H9 (cell line): ENCODE data around the gene GTF3C1. TPM values are rescaled to one million over a fixed set of nuclear protein-coding genes. Genes with fewer than 3 reads are reported as not detected.

Source experiments
- DNase-seq: peaks from one replicate; pipeline ENCODE4 v3.0.0-alpha.2; 2017
- H2AFZ ChIP-seq: one replicate; pipeline ENCODE4 v1.6.1; 2013; ENCODE audit warnings: mild to moderate bottlenecking, low read length, control low read depth, moderate library complexity
- H2AK5ac ChIP-seq: 2 replicates; pipeline ENCODE4 v1.6.1; 2013; ENCODE audit warnings: low read length, control low read depth, mixed read lengths; ENCODE audit not compliant: insufficient read length
- H2BK120ac ChIP-seq: one replicate; pipeline ENCODE4 v1.6.1; 2013; ENCODE audit warnings: low read depth, mild to moderate bottlenecking, low read length, control low read depth, inconsistent platforms; ENCODE audit not compliant: poor library complexity, severe bottlenecking
- H2BK12ac ChIP-seq: 2 replicates; pipeline ENCODE4 v1.6.1; 2013; ENCODE audit warnings: low read length, control low read depth, mixed read lengths, low read depth; ENCODE audit not compliant: insufficient read length
- H2BK15ac ChIP-seq: 2 replicates; pipeline ENCODE4 v1.6.1; 2013; ENCODE audit warnings: low read depth, low read length, control low read depth
- H2BK20ac ChIP-seq: one replicate; pipeline ENCODE4 v1.6.1; 2013; ENCODE audit warnings: low read depth, mild to moderate bottlenecking, low read length, control low read depth, inconsistent platforms; ENCODE audit not compliant: poor library complexity, severe bottlenecking
- H2BK5ac ChIP-seq: 2 replicates; pipeline ENCODE4 v1.6.1; 2013; ENCODE audit warnings: low read length, control low read depth, mixed read lengths; ENCODE audit not compliant: insufficient read length
- H3K14ac ChIP-seq: 2 replicates; pipeline ENCODE4 v1.6.1; 2013; ENCODE audit warnings: low read length, control low read depth; ENCODE audit not compliant: insufficient read depth
- H3K18ac ChIP-seq: 2 replicates; pipeline ENCODE4 v1.6.1; 2013; ENCODE audit warnings: low read depth, mild to moderate bottlenecking, mixed read lengths, low read length, control low read depth; ENCODE audit not compliant: insufficient read length
- H3K23ac ChIP-seq: 2 replicates; pipeline ENCODE4 v1.6.1; 2013; ENCODE audit warnings: low read length, control low read depth, mixed read lengths, low read depth; ENCODE audit not compliant: insufficient read length
- H3K23me2 ChIP-seq: 2 replicates; pipeline ENCODE4 v1.6.1; 2013; ENCODE audit warnings: low read depth, mild to moderate bottlenecking, mixed read lengths, low read length, control low read depth; ENCODE audit not compliant: insufficient read length, poor library complexity, severe bottlenecking
- H3K27ac ChIP-seq: 2 replicates; pipeline ENCODE4 v1.5.1; 2013; ENCODE audit warnings: low read length, control low read depth, mixed read lengths, low read depth; ENCODE audit not compliant: insufficient read length
- H3K27me3 ChIP-seq: 2 replicates; pipeline ENCODE4 v1.6.1; 2013; ENCODE audit warnings: low read length, control low read depth, inconsistent platforms; ENCODE audit not compliant: insufficient read depth
- H3K4ac ChIP-seq: 2 replicates; pipeline ENCODE4 v1.6.1; 2013; ENCODE audit warnings: low read depth, mild to moderate bottlenecking, control low read depth, inconsistent platforms, low read length, moderate library complexity
- H3K4me1 ChIP-seq: 2 replicates; pipeline ENCODE4 v1.6.1; 2013; ENCODE audit warnings: low read length, control low read depth, inconsistent platforms; ENCODE audit not compliant: insufficient read depth
- H3K4me2 ChIP-seq: 2 replicates; pipeline ENCODE4 v1.6.1; 2013; ENCODE audit warnings: low read length, control low read depth, mixed read lengths; ENCODE audit not compliant: insufficient read length, insufficient read depth
- H3K56ac ChIP-seq: 2 replicates; pipeline ENCODE4 v1.6.1; 2013; ENCODE audit warnings: low read depth, mild to moderate bottlenecking, mixed read lengths, low read length, control low read depth; ENCODE audit not compliant: insufficient read length
- H3K79me1 ChIP-seq: 2 replicates; pipeline ENCODE4 v1.6.1; 2013; ENCODE audit warnings: low read depth, mild to moderate bottlenecking, moderate library complexity, low read length, control low read depth, inconsistent platforms; ENCODE audit not compliant: insufficient read depth, poor library complexity, severe bottlenecking
- H3K79me2 ChIP-seq: 2 replicates; pipeline ENCODE4 v1.6.1; 2013; ENCODE audit warnings: low read length, control low read depth, inconsistent platforms; ENCODE audit not compliant: insufficient read depth
- H3K9ac ChIP-seq: 2 replicates; pipeline ENCODE4 v1.6.1; 2013; ENCODE audit warnings: low read length, control low read depth, mixed read lengths; ENCODE audit not compliant: insufficient read length; ENCODE audit errors: extremely low read depth
- H3K9me3 ChIP-seq: one replicate; pipeline ENCODE4 v1.6.1; 2013; ENCODE audit warnings: low read depth, low read length, inconsistent platforms; ENCODE audit not compliant: control insufficient read depth
- H3T11ph ChIP-seq: one replicate; pipeline ENCODE4 v1.6.1; 2013; ENCODE audit warnings: mild to moderate bottlenecking, low read length, control low read depth, inconsistent platforms
- H4K20me1 ChIP-seq: one replicate; pipeline ENCODE4 v1.6.1; 2013; ENCODE audit not compliant: control insufficient read depth, insufficient read length, insufficient read depth
- H4K5ac ChIP-seq: 2 replicates; pipeline ENCODE4 v1.6.1; 2013; ENCODE audit warnings: low read depth, mild to moderate bottlenecking, mixed read lengths, low read length, control low read depth; ENCODE audit not compliant: insufficient read length
- H4K8ac ChIP-seq: replicated peaks from 2 replicates; pipeline ENCODE4 v1.6.1; 2013; ENCODE audit warnings: low read length, control low read depth, mixed read lengths, low read depth; ENCODE audit not compliant: insufficient read length
- H4K91ac ChIP-seq: 2 replicates; pipeline ENCODE4 v1.6.1; 2013; ENCODE audit warnings: low read depth, mild to moderate bottlenecking, moderate library complexity, mixed read lengths, low read length, control low read depth; ENCODE audit not compliant: insufficient read length
- H3K27ac Mint-ChIP-seq, 3 experiments: 2 replicates in 2 of 3; 3 replicates in 1 of 3; pipeline ENCODE4 v1.8.0; 2020 to 2021; ENCODE audit warnings: mixed read lengths in 3 of 3, mild to moderate bottlenecking in 1 of 3, moderate library complexity in 1 of 3
- H3K27me3 Mint-ChIP-seq: 2 replicates; pipeline ENCODE4 v1.8.0; 2021; ENCODE audit warnings: low read depth, mild to moderate bottlenecking, moderate library complexity, mixed read lengths
- H3K36me3 Mint-ChIP-seq, 3 experiments: 2 replicates in 2 of 3; 3 replicates in 1 of 3; pipeline ENCODE4 v1.8.0; 2020 to 2021; ENCODE audit warnings: low read depth in 3 of 3, mixed read lengths in 3 of 3; ENCODE audit not compliant: insufficient read depth in 1 of 3
- H3K4me1 Mint-ChIP-seq, 2 experiments: 2 replicates each; pipeline ENCODE4 v1.8.0; 2020; ENCODE audit warnings: mixed read lengths in 2 of 2
- H3K4me3 Mint-ChIP-seq, 2 experiments: 2 replicates in 1 of 2; 3 replicates in 1 of 2; pipeline ENCODE4 v1.8.0; 2020 to 2021; ENCODE audit warnings: mild to moderate bottlenecking in 2 of 2, mixed read lengths in 2 of 2, moderate library complexity in 1 of 2
- H3K9me3 Mint-ChIP-seq, 2 experiments: 2 replicates in 1 of 2; 3 replicates in 1 of 2; pipeline ENCODE4 v1.8.0; 2020; ENCODE audit warnings: mild to moderate bottlenecking in 2 of 2, mixed read lengths in 2 of 2, moderate library complexity in 1 of 2
- WGBS: extraction: QIAGEN DNeasy Blood & Tissue Kit; methylation state at CpG from one replicate; pipeline ENCODE4 v1.1.7; 2013; ENCODE audit warnings: missing lambda C conversion rate, low lambda C conversion rate, mixed read lengths; ENCODE audit not compliant: insufficient read length; ENCODE audit errors: extremely low coverage; 5-methylcytosine and 5-hydroxymethylcytosine counted together
- total RNA-seq: library from RNA; stranded (reverse); gene quantifications from 2 replicates; pipeline ENCODE4 v1.2.1, GENCODE V29; 2021
- TF ChIP-seq, protein P1 (sequence below): fragments of 200-600 bp; sonication (generic); conservative IDR thresholded peaks from 3 replicates; pipeline ENCODE4 v1.8.0; 2021; ENCODE audit warnings: antibody characterized with exemption, mild to moderate bottlenecking

Gene GTF3C1
- total RNA-seq, 1 experiment from 2014 or later, result 113 TPM

DNA sequence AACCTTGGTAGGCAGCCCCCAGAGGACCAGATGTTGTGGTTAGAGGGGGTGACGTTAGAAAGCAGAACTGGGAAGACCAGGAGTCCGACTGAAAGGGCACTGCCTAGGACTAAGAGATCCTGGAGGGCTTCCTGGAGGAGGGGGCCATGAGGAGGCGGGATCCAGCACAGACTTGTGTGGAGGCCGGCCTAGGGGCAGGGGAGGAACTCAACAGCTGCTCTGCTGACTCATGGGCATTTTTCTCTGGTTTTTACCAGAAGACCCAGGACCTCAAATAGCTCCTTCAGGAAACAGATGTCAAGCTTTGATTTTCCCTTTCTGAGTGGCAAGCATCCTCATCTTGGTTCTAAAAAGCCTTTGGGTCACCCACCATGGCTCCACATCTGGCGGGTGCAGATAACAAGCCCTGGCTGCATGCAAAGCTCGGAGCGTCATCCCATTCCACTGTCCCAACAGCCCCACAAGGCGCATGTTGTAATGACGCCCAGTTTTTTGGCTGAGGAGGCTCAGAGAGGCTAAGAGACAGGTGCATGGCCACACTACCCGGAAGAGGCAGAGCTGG lies 118.7 kb downstream of the GTF3C1 start:
- H3K4me3 Mint-ChIP-seq, result no peak overlapping the region
- H4K91ac ChIP-seq, result no peak overlapping the region
- H4K5ac ChIP-seq, result no peak overlapping the region
- H3K4me1 Mint-ChIP-seq, result peaks cover 0 to 3% of the 10 kb centered on the region in 2 experiments; a peak in 1 of 4 replicates
- no peak overlapping the region for H2AFZ ChIP-seq
- H3K36me3 Mint-ChIP-seq, result no peaks in the 10 kb centered on the region; a peak in 1 of 7 replicates
- H2BK15ac ChIP-seq, result no peak overlapping the region
- no peaks in the 10 kb centered on the region for H3K79me2 ChIP-seq
- no peak overlapping the region for H2BK20ac ChIP-seq
- H3K56ac ChIP-seq, result no peak overlapping the region
- H3K4me2 ChIP-seq, result no peak overlapping the region
- H3T11ph ChIP-seq, result no peak overlapping the region
- no peaks in the 10 kb centered on the region for H4K20me1 ChIP-seq
- H3K9me3 Mint-ChIP-seq, result no peaks in the 10 kb centered on the region
- no peaks in the 10 kb centered on the region for H3K27me3 ChIP-seq
- H2BK5ac ChIP-seq, result no peak overlapping the region
- no peaks in the 10 kb centered on the region for H3K9me3 ChIP-seq
- H3K27me3 Mint-ChIP-seq, result peaks cover 2% of the 10 kb centered on the region; the same call in 1 of the 2 replicates
- H2AK5ac ChIP-seq, result no peak overlapping the region
- H3K23ac ChIP-seq, result no peak overlapping the region
- DNase-seq, result peak; percentile 21
- H3K4me1 ChIP-seq, result no peaks in the 10 kb centered on the region
- no peak overlapping the region for H3K4ac ChIP-seq
- TF ChIP-seq, protein P1, sequence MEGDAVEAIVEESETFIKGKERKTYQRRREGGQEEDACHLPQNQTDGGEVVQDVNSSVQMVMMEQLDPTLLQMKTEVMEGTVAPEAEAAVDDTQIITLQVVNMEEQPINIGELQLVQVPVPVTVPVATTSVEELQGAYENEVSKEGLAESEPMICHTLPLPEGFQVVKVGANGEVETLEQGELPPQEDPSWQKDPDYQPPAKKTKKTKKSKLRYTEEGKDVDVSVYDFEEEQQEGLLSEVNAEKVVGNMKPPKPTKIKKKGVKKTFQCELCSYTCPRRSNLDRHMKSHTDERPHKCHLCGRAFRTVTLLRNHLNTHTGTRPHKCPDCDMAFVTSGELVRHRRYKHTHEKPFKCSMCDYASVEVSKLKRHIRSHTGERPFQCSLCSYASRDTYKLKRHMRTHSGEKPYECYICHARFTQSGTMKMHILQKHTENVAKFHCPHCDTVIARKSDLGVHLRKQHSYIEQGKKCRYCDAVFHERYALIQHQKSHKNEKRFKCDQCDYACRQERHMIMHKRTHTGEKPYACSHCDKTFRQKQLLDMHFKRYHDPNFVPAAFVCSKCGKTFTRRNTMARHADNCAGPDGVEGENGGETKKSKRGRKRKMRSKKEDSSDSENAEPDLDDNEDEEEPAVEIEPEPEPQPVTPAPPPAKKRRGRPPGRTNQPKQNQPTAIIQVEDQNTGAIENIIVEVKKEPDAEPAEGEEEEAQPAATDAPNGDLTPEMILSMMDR, result no peak
- H3K27ac ChIP-seq, result no peak overlapping the region
- H3K9ac ChIP-seq, result no peak overlapping the region
- no peak overlapping the region for H3K18ac ChIP-seq
- H2BK120ac ChIP-seq, result no peak overlapping the region
- no peaks in the 10 kb centered on the region for H3K79me1 ChIP-seq
- H3K27ac Mint-ChIP-seq, result peak overlapping the region in 1 of 3 experiments; percentile 65; a peak in 1 of 7 replicates
- H3K14ac ChIP-seq, result no peak overlapping the region; the same call in 1 of the 2 replicates
- no peak overlapping the region for H2BK12ac ChIP-seq
- no peaks in the 10 kb centered on the region for H3K23me2 ChIP-seq
- no peak overlapping the region for H4K8ac ChIP-seq
- no CpG with 5 or more reads among the region's 10 CpGs for WGBS
